Occipital lobe (tissue), 2 donors: ENCODE results near the gene DGCR6L. TPM values are rescaled to one million over a fixed set of nuclear protein-coding genes. Genes with fewer than 3 reads are reported as not detected.
"Not testable (repeated sequence)": the region's sequence is repeated elsewhere in the genome, so short reads cannot be mapped to it uniquely, and the experiment has no call there.

Source experiments
- DNase-seq: peaks from one replicate; lab custom pipeline; 2025; lab: John Stamatoyannopoulos, UW
- total RNA-seq: library from RNA; depleted of rRNA; stranded (reverse); fragments of >200 nt; gene quantifications from one replicate; pipeline ENCODE4 v1.2.3, GENCODE V29; 2014

Gene DGCR6L
- total RNA-seq, 1 donor from 2014 or later: 25.1 TPM

GRCh38 chr22:20325996-20326395 is 6.1 kb upstream of the DGCR6L start:
- not testable (repeated sequence) for DNase-seq

GRCh38 chr22:20324139-20324516 is 4.3 kb upstream of the DGCR6L start:
- no peak for DNase-seq

- not testable (repeated sequence) for DNase-seq
Measured at GRCh38 chr22:20321552-20322211, 1.8 kb upstream of the DGCR6L start.

- not testable (repeated sequence) for DNase-seq
Measured at GRCh38 chr22:20320659-20321551, 1.0 kb upstream of the DGCR6L start.

- DNase-seq: no peak
Measured at GRCh38 chr22:20319041-20319744, 667 bp downstream of the DGCR6L start.

GRCh38 chr22:20318043-20318688 is 1.7 kb downstream of the DGCR6L start:
- DNase-seq: not testable (repeated sequence)

- not testable (repeated sequence) for DNase-seq
Measured at GRCh38 chr22:20317402-20318042, 2.3 kb downstream of the DGCR6L start.

- no peak for DNase-seq
Measured at GRCh38 chr22:20316844-20317401, 2.9 kb downstream of the DGCR6L start.

GRCh38 chr22:20316217-20316843 is 3.5 kb downstream of the DGCR6L start:
- DNase-seq: no peak

- DNase-seq: no peak
Measured at GRCh38 chr22:20315337-20316216, 4.3 kb downstream of the DGCR6L start.

GRCh38 chr22:20314741-20315336 is 5.0 kb downstream of the DGCR6L start:
- not testable (repeated sequence) for DNase-seq

- not testable (repeated sequence) for DNase-seq
Measured at GRCh38 chr22:20314206-20314605, 5.7 kb downstream of the DGCR6L start.

- DNase-seq: not testable (repeated sequence)
Measured at GRCh38 chr22:20313306-20314077, 6.4 kb downstream of the DGCR6L start.

GRCh38 chr22:20312396-20313191 is 7.3 kb downstream of the DGCR6L start:
- no peak for DNase-seq

GRCh38 chr22:20311249-20312062 is 8.4 kb downstream of the DGCR6L start:
- not testable (repeated sequence) for DNase-seq

- not testable (repeated sequence) for DNase-seq
Measured at GRCh38 chr22:20310773-20311172, 9.1 kb downstream of the DGCR6L start.
